Measurements from ENCODE around the gene DNAH11. TPM values are rescaled to one million over a fixed set of nuclear protein-coding genes. Genes with fewer than 3 reads are reported as not detected.
"Not testable (repeated sequence)": the region's sequence is repeated elsewhere in the genome, so short reads cannot be mapped to it uniquely, and the experiment has no call there.

DNAH11 gene
- total RNA-seq, 1 donor from 2014 or later, result 0.22 TPM

DNA sequence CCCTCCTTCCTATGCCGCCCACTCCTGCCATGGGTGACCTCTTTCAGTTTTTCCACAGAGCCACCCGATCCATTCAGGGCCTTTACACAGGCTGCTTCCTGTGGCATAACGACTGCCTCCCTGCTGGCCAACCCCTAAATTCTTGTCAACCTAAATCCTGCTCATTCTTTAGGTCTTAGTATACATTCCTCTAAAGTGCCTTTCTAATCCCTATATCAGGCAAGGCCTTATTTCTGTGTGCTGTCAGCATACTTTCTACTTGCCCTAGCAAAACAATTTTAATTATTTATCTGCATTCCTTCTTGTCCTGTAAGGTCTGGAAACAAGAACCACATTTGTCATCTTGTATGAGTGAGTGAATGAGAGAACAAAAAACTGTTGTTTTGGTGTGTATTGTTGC is 132.4 kb downstream of the DNAH11 start:
- H3K36me3 Mint-ChIP-seq (ENCODE audit: unreplicated experiment), result no peaks in the 10 kb centered on the region
- no peaks in the 10 kb centered on the region for H3K27me3 Mint-ChIP-seq (ENCODE audit: unreplicated experiment)
- H3K27ac Mint-ChIP-seq (ENCODE audit: unreplicated experiment), result no peak overlapping the region
- no peak for DNase-seq
- no peak overlapping the region for H3K4me3 Mint-ChIP-seq (ENCODE audit: unreplicated experiment)
- TF ChIP-seq, protein P1, sequence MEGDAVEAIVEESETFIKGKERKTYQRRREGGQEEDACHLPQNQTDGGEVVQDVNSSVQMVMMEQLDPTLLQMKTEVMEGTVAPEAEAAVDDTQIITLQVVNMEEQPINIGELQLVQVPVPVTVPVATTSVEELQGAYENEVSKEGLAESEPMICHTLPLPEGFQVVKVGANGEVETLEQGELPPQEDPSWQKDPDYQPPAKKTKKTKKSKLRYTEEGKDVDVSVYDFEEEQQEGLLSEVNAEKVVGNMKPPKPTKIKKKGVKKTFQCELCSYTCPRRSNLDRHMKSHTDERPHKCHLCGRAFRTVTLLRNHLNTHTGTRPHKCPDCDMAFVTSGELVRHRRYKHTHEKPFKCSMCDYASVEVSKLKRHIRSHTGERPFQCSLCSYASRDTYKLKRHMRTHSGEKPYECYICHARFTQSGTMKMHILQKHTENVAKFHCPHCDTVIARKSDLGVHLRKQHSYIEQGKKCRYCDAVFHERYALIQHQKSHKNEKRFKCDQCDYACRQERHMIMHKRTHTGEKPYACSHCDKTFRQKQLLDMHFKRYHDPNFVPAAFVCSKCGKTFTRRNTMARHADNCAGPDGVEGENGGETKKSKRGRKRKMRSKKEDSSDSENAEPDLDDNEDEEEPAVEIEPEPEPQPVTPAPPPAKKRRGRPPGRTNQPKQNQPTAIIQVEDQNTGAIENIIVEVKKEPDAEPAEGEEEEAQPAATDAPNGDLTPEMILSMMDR (IDR thresholded peaks at IDR 0.05; ENCODE audit: partially characterized antibody, unreplicated experiment), result no peak
- H3K4me1 Mint-ChIP-seq (ENCODE audit: low read depth, unreplicated experiment), result no peaks in the 10 kb centered on the region
- peaks cover 4% of the 10 kb centered on the region for H3K9me3 Mint-ChIP-seq (ENCODE audit: unreplicated experiment)

DNA sequence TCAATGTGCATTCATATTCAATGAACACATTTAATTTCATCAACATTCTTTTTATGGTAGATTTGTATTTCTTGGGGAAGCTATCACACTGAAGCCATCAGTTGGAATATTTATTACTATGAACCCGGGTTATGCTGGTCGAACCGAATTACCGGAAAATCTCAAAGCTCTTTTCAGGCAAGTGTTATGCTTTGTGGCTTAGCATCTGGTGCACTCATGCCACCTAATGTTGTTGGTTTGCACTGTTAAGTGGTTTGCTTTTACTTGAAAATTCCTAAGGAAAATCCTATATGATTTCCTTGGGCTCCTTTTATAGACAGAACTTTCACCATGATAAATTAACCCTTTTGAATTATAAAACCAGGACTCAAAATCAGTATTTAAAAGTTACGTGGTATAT is 147.9 kb downstream of the DNAH11 start:
- peaks cover 3% of the 10 kb centered on the region for H3K9me3 Mint-ChIP-seq (ENCODE audit: unreplicated experiment)
- TF ChIP-seq, protein P1 (IDR thresholded peaks at IDR 0.05; ENCODE audit: partially characterized antibody, unreplicated experiment), result no peak
- H3K4me3 Mint-ChIP-seq (ENCODE audit: unreplicated experiment), result no peak overlapping the region
- peak overlapping the region; percentile 62 for H3K27ac Mint-ChIP-seq (ENCODE audit: unreplicated experiment)
- no peaks in the 10 kb centered on the region for H3K27me3 Mint-ChIP-seq (ENCODE audit: unreplicated experiment)
- H3K4me1 Mint-ChIP-seq (ENCODE audit: low read depth, unreplicated experiment), result peaks cover 24% of the 10 kb centered on the region
- no peak for DNase-seq
- peaks cover 8% of the 10 kb centered on the region for H3K36me3 Mint-ChIP-seq (ENCODE audit: unreplicated experiment)

DNA sequence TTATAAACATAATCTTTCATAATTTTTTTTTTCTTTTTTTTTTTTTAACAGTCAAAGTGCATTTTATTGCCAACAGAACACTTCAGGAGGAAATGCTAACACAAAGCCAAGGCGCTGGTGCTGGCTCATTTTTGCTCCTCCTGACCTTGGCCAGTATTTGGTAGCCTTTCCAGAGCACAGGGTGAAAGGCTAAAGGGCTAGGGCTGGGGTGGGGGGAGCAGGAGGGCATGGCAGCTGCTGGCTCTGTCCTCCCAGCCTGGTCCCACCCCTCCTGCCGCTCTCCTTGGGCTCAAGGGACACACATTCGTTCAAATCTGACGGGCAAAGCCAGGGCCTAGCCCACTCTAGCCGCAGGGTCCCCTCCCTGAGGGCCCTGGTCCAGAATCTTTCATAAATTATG is 148.3 kb downstream of the DNAH11 start:
- not testable (repeated sequence) for H3K4me3 Mint-ChIP-seq (ENCODE audit: unreplicated experiment); H3K27me3 Mint-ChIP-seq (ENCODE audit: unreplicated experiment); DNase-seq; H3K9me3 Mint-ChIP-seq (ENCODE audit: unreplicated experiment); H3K36me3 Mint-ChIP-seq (ENCODE audit: unreplicated experiment); H3K27ac Mint-ChIP-seq (ENCODE audit: unreplicated experiment)
- H3K4me1 Mint-ChIP-seq (ENCODE audit: low read depth, unreplicated experiment), result peaks cover 24% of the 10 kb centered on the region

DNA sequence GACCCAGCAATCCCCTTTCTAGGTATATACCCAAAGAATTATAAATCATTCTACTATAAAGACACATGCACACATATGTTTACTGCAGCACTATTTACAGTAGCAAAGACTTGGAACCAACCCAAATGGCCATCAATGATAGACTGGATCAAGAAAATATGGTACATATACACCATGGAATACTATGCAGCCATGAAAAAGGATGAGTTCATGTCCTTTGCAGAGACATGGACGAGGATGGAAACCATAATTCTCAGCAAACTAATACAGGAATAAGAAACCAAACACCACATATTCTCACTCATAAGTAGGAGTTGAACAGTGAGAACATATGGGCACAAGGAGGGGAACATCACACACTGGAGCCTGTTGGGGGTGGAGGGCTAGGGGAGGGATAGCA is 157.7 kb downstream of the DNAH11 start:
- not testable (repeated sequence) for H3K9me3 Mint-ChIP-seq (ENCODE audit: unreplicated experiment); H3K36me3 Mint-ChIP-seq (ENCODE audit: unreplicated experiment); DNase-seq; H3K27ac Mint-ChIP-seq (ENCODE audit: unreplicated experiment); H3K4me3 Mint-ChIP-seq (ENCODE audit: unreplicated experiment); H3K27me3 Mint-ChIP-seq (ENCODE audit: unreplicated experiment)
- H3K4me1 Mint-ChIP-seq (ENCODE audit: low read depth, unreplicated experiment), result peaks cover 27% of the 10 kb centered on the region

DNA sequence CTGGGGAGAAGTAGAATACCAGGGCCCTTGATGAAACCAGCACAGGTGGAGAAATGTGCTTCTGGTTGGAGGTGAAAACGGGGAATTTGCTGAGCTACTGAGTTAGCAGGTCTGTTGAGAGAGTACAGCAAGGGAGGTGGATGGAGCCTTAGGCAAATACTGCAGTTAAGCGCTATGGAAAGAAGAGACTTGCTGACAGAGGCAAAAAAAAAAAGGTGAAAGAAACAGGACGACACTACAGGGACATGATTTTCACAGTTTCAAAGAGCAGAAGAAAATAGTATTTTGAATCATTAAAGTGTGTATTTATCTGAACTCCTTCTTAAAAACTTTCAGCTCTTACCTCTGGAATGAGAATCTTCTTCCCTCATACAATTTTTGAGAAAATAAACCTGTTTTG is 159.5 kb downstream of the DNAH11 start:
- Mint-ChIP-seq H3K4me3 (ENCODE audit: unreplicated experiment) (no peak overlapping the region), H3K27ac (ENCODE audit: unreplicated experiment) (no peak overlapping the region), H3K4me1 (ENCODE audit: low read depth, unreplicated experiment) (peaks cover 32% of the 10 kb centered on the region), H3K36me3 (ENCODE audit: unreplicated experiment) (no peaks in the 10 kb centered on the region), H3K27me3 (ENCODE audit: unreplicated experiment) (peaks cover 3% of the 10 kb centered on the region), H3K9me3 (ENCODE audit: unreplicated experiment) (peaks cover 4% of the 10 kb centered on the region)
- TF ChIP-seq, protein P1 (IDR thresholded peaks at IDR 0.05; ENCODE audit: partially characterized antibody, unreplicated experiment), result no peak
- no peak for DNase-seq

DNA sequence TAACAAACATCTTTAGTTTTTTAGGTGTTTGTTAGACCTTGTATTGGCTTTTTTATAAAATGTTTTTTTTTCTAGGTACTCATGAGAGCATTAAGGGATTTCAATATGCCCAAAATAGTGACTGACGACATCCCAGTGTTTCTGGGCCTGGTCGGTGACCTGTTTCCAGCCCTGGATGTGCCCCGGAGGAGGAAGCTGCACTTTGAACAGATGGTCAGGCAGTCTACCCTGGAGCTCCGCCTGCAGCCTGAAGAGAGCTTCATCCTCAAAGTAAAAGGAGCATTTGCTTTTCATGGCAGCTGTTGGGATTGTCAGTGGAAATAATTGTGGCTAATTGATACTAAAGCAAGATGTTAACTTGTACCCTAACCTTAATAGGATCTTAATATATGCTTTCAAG is 161.5 kb downstream of the DNAH11 start:
- Mint-ChIP-seq H3K4me3 (ENCODE audit: unreplicated experiment) (no peak overlapping the region), H3K9me3 (ENCODE audit: unreplicated experiment) (peaks cover 4% of the 10 kb centered on the region), H3K36me3 (ENCODE audit: unreplicated experiment) (no peaks in the 10 kb centered on the region), H3K27ac (ENCODE audit: unreplicated experiment) (peak overlapping the region; percentile 92), H3K27me3 (ENCODE audit: unreplicated experiment) (peaks cover 3% of the 10 kb centered on the region), H3K4me1 (ENCODE audit: low read depth, unreplicated experiment) (peaks cover 36% of the 10 kb centered on the region)
- peak; percentile 73 for DNase-seq
- TF ChIP-seq, protein P1 (IDR thresholded peaks at IDR 0.05; ENCODE audit: partially characterized antibody, unreplicated experiment), result no peak

All from glutamatergic neuron (in vitro differentiated cells).